ENCODE data around the gene FRMD4B. TPM values are rescaled to one million over a fixed set of nuclear protein-coding genes. Genes with fewer than 3 reads are reported as not detected.
A peak's percentile ranks its signal among the peaks of the same experiment; 100 is the strongest.

Gene FRMD4B
- total and polyA plus RNA-seq, 10 of the 15 experiments (the other 5 are each of a cell fraction or from before 2014, with no cell fraction given) = 3.9 to 11.4 (median 8.0) TPM

DNA sequence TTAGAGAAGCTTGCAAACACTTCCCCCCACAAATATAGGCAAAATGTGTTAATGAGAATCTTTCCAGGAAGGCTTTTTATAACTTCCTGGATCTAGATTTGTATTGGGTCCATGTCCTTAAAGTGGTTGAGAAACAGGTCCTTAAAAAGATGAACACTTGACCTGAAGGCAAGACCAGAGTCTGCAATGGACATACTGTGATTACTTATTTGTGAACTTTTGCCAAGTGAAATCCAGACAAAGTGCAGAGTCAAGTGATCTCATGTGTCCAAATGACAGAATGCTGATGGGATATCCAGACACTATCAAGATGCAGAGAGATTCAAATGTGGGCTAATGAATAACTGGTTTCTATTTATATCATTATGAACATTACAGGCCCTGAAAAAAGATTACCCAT, 43.8 kb downstream of the FRMD4B start:
- Histone ChIP-seq H3K4me3 (no peak overlapping the region), H3K4me2 (ENCODE audit: control insufficient read depth, insufficient read depth) (no peak overlapping the region), H3K36me3 (ENCODE audit: control insufficient read depth in 2 of 2, insufficient read depth in 2 of 2, low read length in 1 of 2) (no peaks in the 10 kb centered on the region), H3K27me3 (replicated peaks in 1 of 2; ENCODE audit: control insufficient read depth in 2 of 2, insufficient read depth in 2 of 2, low read length in 1 of 2) (no peaks in the 10 kb centered on the region), H3K79me2 (ENCODE audit: control insufficient read depth, insufficient read depth, low read length) (no peaks in the 10 kb centered on the region), H2AFZ (ENCODE audit: control insufficient read depth, low read depth, low read length) (no peak overlapping the region), H4K20me1 (ENCODE audit: control insufficient read depth, insufficient read depth) (no peaks in the 10 kb centered on the region), H3K4me1 (ENCODE audit: control insufficient read depth, insufficient read depth, low read length) (no peaks in the 10 kb centered on the region), H3K27ac (ENCODE audit: control insufficient read depth, insufficient read depth) (no peak overlapping the region), H3K9me3 (replicated peaks; ENCODE audit: control insufficient read depth, insufficient read depth, low read length) (no peaks in the 10 kb centered on the region; the same call in 2 of the 3 replicates), H3K9ac (ENCODE audit: control insufficient read depth, insufficient read depth, low read length) (no peak overlapping the region)
- ATAC-seq = peak; percentile 41; the same call in 2 of the 3 replicates
- CTCF ChIA-PET = no interaction called here
- intact Hi-C loops (cut with micrococcal nuclease; ENCODE audit: unreplicated experiment) = no loop called here
- SMC1A ChIA-PET (ENCODE audit: uncharacterized antibody, unreplicated experiment) = interaction anchor here (1.4 to 1.6 kb wide), 2 partner anchors 9 to 67 kb away, joined by 4 to 5 read pairs; no protein-coding TSS in a partner anchor
- TF ChIP-seq, protein P1, sequence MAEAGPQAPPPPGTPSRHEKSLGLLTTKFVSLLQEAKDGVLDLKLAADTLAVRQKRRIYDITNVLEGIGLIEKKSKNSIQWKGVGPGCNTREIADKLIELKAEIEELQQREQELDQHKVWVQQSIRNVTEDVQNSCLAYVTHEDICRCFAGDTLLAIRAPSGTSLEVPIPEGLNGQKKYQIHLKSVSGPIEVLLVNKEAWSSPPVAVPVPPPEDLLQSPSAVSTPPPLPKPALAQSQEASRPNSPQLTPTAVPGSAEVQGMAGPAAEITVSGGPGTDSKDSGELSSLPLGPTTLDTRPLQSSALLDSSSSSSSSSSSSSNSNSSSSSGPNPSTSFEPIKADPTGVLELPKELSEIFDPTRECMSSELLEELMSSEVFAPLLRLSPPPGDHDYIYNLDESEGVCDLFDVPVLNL (IDR thresholded peaks at IDR 0.05; ENCODE audit: low read depth, low read length) = no peak
- TF ChIP-seq MYB (IDR thresholded peaks at IDR 0.05; ENCODE audit: borderline replicate concordance, low read depth, low read length) (no peak), EGR1 (IDR thresholded peaks at IDR 0.05; ENCODE audit: borderline replicate concordance in 1 of 2, low read depth in 2 of 2, low read length in 2 of 2) (no peak), FOS (IDR thresholded peaks at IDR 0.05; ENCODE audit: borderline replicate concordance, extremely low read depth, insufficient read length) (no peak), RB1 (IDR thresholded peaks at IDR 0.05; ENCODE audit: borderline replicate concordance) (no peak), TCF3 (IDR thresholded peaks at IDR 0.05; ENCODE audit: borderline replicate concordance, insufficient read depth, low read depth, low read length) (no peak), CBX3 (IDR thresholded peaks at IDR 0.05; ENCODE audit: borderline replicate concordance, low read depth) (no peak)
- BruUV-seq (replicated peaks) = no TSS peak
- RAD21 ChIA-PET (ENCODE audit: unreplicated experiment) = interaction anchor here (1.2 kb wide), 1 partner anchor 68 kb away, joined by 3 read pairs; no protein-coding TSS in a partner anchor
- no peak for FAIRE-seq
- in situ Hi-C loops (cut with MboI) = no loop called here
- POLR2A ChIA-PET = no interaction called here
- no peak for DNase-seq (ENCODE audit: low read depth, low spot score)
